Thyroid gland (tissue), 4 donors: ENCODE results near the gene VSTM1. TPM values are rescaled to one million over a fixed set of nuclear protein-coding genes. Genes with fewer than 3 reads are reported as not detected.
"Not testable (repeated sequence)": the region's sequence is repeated elsewhere in the genome, so short reads cannot be mapped to it uniquely, and the experiment has no call there.

Source experiments
- DNase-seq, 2 donors: peaks; one replicate each; pipeline ENCODE4 v3.0.0-alpha.2; 2019
- H3K27ac ChIP-seq, 3 donors: fragments of 200-600 bp; sonication (generic); 1 replicate in 2 of 3; 2 replicates in 1 of 3; pipeline ENCODE4 v1.5.1; 2016 to 2019; ENCODE audit warnings: mild to moderate bottlenecking in 1 of 3, moderate library complexity in 1 of 3
- H3K27me3 ChIP-seq: fragments of 200-600 bp; sonication (generic); one replicate; pipeline ENCODE4 v1.5.1; 2019
- H3K36me3 ChIP-seq, 2 donors: fragments of 200-600 bp; sonication (generic); one replicate each; pipeline ENCODE4 v1.5.1; 2016 to 2019
- H3K4me1 ChIP-seq, 2 donors: fragments of 200-600 bp; sonication (generic); one replicate each; pipeline ENCODE4 v1.5.1; 2017 to 2019
- H3K4me3 ChIP-seq, 3 donors: fragments of 200-600 bp; sonication (generic); replicated peaks in 1 of 3; 1 replicate in 2 of 3; 2 replicates in 1 of 3; pipeline ENCODE4 v1.5.1; 2016; ENCODE audit warnings: mild to moderate bottlenecking in 1 of 3
- H3K9me3 ChIP-seq: fragments of 200-600 bp; sonication (generic); one replicate; pipeline ENCODE4 v1.5.1; 2017
- CTCF ChIP-seq, 6 experiments: fragments of 200-600 bp in 3 of 6; fragments of 450-650 bp in 3 of 6; sonication (generic) in 3 of 6; IDR thresholded peaks; one replicate each; pipeline ENCODE4 v1.5.1; 2016 to 2019; ENCODE audit warnings: antibody characterized with exemption in 6 of 6, mild to moderate bottlenecking in 2 of 6, inconsistent platforms in 1 of 6, moderate library complexity in 1 of 6
- POLR2A ChIP-seq, 2 donors: fragments of 450-650 bp; IDR thresholded peaks; one replicate each; pipeline ENCODE4 v1.6.1; 2017; ENCODE audit warnings: antibody characterized with exemption in 2 of 2, mild to moderate bottlenecking in 2 of 2, moderate library complexity in 1 of 2
- WGBS, 2 donors: methylation state at CpG; one replicate each; pipeline ENCODE4 v1.1.5; 2017; 5-methylcytosine and 5-hydroxymethylcytosine counted together
- intact Hi-C: fragments of 100-400 bp; cut with DNase I; formaldehyde crosslinking; loops from one replicate; pipeline ENCODE4 v1.15.1; 2023
- total RNA-seq, 4 donors: library from RNA; depleted of rRNA; stranded (reverse); fragments of >200 nt; gene quantifications; one replicate each; pipeline ENCODE4 v1.2.3, GENCODE V29; 2016

Gene VSTM1
- total RNA-seq, 4 donors from 2014 or later: not detected

GRCh38 chr19:54041969-54042606 is 21.6 kb downstream of the VSTM1 start:
- WGBS, 2 donors: 64 to 67% methylated on average over 9 of the region's 9 CpGs
- Histone ChIP-seq H3K36me3 (no peaks in the 10 kb centered on the region), H3K27me3 (no peaks in the 10 kb centered on the region), H3K27ac (no peak overlapping the region), H3K4me1 (no peaks in the 10 kb centered on the region), H3K9me3 (no peaks in the 10 kb centered on the region), H3K4me3 (no peak overlapping the region)
- TF ChIP-seq CTCF (IDR thresholded peaks at IDR 0.05): no peak
- TF ChIP-seq POLR2A (IDR thresholded peaks at IDR 0.05): no peak
- DNase-seq: no peak
- intact Hi-C loops: no loop called here

GRCh38 chr19:54040003-54040402 is 23.7 kb downstream of the VSTM1 start:
- TF ChIP-seq CTCF (IDR thresholded peaks at IDR 0.05) (no peak), POLR2A (IDR thresholded peaks at IDR 0.05) (no peak)
- DNase-seq: no peak
- intact Hi-C loops: no loop called here
- no peaks in the 10 kb centered on the region for H3K27me3 ChIP-seq
- no peak overlapping the region for H3K4me3 ChIP-seq
- H3K36me3 ChIP-seq: no peaks in the 10 kb centered on the region
- WGBS, 2 donors: 79 to 81% methylated on average over 4 of the region's 4 CpGs
- H3K4me1 ChIP-seq: no peaks in the 10 kb centered on the region
- H3K9me3 ChIP-seq: no peaks in the 10 kb centered on the region
- H3K27ac ChIP-seq: no peak overlapping the region

DNA sequence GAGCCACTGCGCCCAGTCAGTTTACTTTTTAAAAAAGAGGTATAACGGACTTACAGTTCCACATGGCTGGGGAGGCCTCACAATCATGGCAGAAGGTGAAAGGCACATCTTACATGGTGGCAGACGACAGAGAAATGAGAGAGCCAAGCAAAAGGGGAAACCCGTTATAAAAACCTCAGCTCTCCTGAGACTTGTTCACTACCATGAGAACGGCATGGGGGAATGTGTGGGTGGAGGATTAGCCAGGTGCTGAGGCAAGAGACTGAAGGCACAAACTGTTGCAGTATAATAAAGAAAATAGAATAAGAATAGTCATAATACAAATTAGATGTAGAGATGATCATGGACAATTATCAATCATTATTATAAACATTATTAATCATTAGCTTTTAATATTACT is 27.2 kb downstream of the VSTM1 start:
- intact Hi-C loops, H3K36me3 ChIP-seq, DNase-seq, H3K27me3 ChIP-seq, H3K27ac ChIP-seq, H3K4me1 ChIP-seq, H3K4me3 ChIP-seq, H3K9me3 ChIP-seq: not testable (repeated sequence)
- WGBS, 2 donors: 63 to 69% methylated on average over 5 of the region's 5 CpGs

DNA sequence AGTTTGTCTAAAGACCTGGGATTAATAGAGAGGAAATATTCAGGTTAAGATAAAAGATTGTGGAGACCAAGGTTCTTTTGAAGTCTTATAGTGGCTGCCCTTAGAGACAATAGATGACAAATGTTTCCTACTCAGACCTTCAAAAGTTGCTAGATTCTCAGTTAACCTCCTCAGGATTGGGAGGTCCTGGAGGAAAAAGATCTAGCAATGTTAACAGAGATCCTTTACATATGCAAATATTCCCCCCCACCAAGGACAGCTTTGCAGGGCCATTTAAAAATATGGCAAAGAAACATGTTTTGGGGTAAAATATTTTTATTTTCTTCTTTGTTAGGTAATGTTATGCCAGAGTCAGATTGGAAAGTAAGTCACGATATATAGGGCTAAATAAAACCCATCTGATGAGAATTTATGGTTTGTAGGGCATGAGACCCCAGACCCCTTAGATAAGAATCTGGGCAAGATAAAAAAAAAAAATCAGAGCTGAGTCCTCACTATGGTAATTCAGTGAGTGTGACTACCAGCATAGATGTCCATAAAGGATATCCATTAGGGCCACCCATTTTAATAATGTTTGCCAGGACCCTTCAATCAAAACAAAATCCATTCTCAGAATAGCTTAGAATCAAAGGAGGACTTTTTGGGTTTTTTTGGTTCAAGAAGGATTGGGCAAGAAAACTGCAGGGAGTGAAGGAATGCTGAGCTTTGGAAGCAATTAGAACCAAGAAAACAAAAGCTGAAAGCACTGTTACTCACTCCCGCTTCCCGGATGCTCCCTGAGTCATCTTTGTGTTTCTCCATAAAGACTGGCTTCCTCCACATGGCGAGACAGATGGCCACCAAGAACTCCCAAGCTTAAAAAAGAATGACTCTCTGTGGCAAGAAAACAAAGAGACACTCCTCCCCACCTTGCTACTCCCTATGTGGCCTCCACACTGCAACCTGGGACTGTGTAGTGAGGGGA is 28.2 kb downstream of the VSTM1 start:
- Histone ChIP-seq H3K9me3 (no peaks in the 10 kb centered on the region), H3K4me1 (no peaks in the 10 kb centered on the region), H3K36me3 (no peaks in the 10 kb centered on the region), H3K4me3 (no peak overlapping the region), H3K27ac (no peak overlapping the region), H3K27me3 (no peaks in the 10 kb centered on the region)
- no peak for TF ChIP-seq CTCF (IDR thresholded peaks at IDR 0.05)
- no peak for TF ChIP-seq POLR2A (IDR thresholded peaks at IDR 0.05)
- 45 to 56% methylated on average over 4 of the region's 4 CpGs for WGBS, 2 donors
- intact Hi-C loops: no loop called here
- no peak for DNase-seq

DNA sequence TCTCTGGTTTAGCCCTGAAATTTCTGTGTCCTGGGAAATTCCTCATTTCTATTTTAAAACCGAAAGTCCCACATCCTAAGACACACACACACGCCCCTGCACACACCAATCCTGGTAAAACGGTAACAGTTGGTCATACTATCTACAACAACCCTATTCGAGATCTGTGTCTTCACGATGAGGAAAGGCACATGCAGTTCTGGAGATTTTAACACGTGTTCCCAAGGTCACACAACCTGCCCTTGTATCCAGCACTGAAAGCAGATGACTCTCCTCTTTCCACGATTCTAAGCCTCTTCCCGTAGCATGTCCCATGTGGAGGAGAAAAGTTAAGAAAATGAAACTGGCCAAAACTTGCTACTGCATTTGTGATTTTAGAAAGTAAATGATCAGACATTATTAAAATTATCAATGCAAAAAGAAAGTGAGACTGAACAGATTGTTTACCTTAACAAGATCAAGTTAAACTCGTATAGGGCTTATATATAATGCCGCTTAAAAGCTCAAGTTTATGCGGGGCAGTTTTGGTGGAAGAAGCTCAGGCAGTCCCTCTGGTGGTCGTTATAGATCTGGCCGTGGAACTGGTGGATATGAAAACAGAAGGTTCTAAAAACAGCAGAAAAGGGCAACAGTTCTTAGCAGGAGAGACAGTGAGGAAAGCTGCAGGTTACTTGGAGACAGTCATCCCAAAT is 32.7 kb downstream of the VSTM1 start:
- WGBS, 2 donors: 42 to 49% methylated on average over 13 of the region's 13 CpGs
- Histone ChIP-seq H3K27ac (no peak overlapping the region), H3K36me3 (no peaks in the 10 kb centered on the region), H3K4me3 (no peak overlapping the region), H3K4me1 (no peaks in the 10 kb centered on the region), H3K27me3 (no peaks in the 10 kb centered on the region), H3K9me3 (no peaks in the 10 kb centered on the region)
- no peak for TF ChIP-seq CTCF (IDR thresholded peaks at IDR 0.05)
- TF ChIP-seq POLR2A (IDR thresholded peaks at IDR 0.05): no peak
- DNase-seq: no peak
- intact Hi-C loops: no loop called here
